Measurements from ENCODE around the gene CASZ1.

DNA sequence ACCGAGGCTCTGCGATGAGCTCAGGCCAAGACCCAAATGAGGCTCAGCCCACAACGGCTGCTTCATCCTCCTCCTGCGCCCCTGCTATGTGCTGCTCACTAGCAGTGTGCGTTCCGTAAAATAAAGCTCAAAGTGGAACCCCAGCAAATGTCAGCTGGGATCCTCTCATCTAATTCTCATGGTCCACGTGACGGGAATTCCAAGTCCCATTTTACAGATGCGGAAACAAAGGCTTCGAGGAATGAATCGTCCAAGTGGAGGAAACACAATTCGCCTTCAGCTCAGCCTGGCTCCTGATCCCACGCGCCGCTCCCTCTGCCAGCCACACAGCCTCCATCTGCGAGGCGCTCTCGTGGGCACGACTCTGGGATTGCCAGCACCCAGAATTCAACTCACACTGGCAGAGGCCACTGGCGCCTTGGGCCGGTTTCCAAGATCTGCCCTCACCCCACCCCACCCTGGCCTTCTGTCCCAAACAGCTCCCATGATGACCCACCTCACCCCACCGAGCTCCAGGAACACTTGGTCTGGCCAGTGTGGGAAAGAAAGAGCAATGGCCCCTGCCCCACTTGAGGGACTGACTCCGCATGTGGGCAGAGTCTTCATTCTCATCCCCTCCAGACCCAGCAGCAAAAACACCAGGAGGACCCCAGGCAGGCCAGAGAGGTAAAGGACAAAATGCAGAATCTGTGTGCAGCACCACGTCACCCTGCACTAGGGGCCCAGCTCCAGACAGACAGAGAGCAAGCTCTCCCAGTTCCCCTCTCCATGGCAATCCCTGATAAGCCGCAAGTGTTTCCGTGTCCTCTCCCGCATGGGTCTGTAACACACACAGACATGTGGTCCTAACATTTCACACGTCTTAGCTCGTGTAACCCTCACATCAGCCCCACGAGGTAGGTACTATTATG lies 10.5 kb downstream of the CASZ1 start:
- TF ChIP-seq, protein P1, sequence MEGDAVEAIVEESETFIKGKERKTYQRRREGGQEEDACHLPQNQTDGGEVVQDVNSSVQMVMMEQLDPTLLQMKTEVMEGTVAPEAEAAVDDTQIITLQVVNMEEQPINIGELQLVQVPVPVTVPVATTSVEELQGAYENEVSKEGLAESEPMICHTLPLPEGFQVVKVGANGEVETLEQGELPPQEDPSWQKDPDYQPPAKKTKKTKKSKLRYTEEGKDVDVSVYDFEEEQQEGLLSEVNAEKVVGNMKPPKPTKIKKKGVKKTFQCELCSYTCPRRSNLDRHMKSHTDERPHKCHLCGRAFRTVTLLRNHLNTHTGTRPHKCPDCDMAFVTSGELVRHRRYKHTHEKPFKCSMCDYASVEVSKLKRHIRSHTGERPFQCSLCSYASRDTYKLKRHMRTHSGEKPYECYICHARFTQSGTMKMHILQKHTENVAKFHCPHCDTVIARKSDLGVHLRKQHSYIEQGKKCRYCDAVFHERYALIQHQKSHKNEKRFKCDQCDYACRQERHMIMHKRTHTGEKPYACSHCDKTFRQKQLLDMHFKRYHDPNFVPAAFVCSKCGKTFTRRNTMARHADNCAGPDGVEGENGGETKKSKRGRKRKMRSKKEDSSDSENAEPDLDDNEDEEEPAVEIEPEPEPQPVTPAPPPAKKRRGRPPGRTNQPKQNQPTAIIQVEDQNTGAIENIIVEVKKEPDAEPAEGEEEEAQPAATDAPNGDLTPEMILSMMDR (IDR thresholded peaks at IDR 0.05; ENCODE audit: poor library complexity) = no peak
- TF ChIP-seq EZH2phosphoT487 (IDR thresholded peaks at IDR 0.05; ENCODE audit: low read depth, severe bottlenecking, unreplicated experiment) (no peak), EZH2 (IDR thresholded peaks at IDR 0.05; ENCODE audit: borderline replicate concordance) (no peak)

Measured in hepatocyte (in vitro differentiated cells).